GM12878 (cell line): Measurements from ENCODE around the gene BEST3.

Experiments
- EZH2 ChIP-seq: IDR thresholded peaks from 2 replicates; pipeline ENCODE4 v1.6.1; 2012; ENCODE audit warnings: low read depth, mild to moderate bottlenecking, control low read depth, inconsistent platforms, low read length, borderline replicate concordance; ENCODE audit not compliant: control insufficient read depth
- PAX8 ChIP-seq: fragments of 450-650 bp; IDR thresholded peaks from 2 replicates; pipeline ENCODE4 v1.6.1; 2017; ENCODE audit warnings: mild to moderate bottlenecking, moderate library complexity
- POLR2A ChIP-seq: IDR thresholded peaks from 2 replicates; pipeline ENCODE4 v1.6.1; 2011; ENCODE audit warnings: low read depth, mild to moderate bottlenecking, low read length
- ZBED1 ChIP-seq: IDR thresholded peaks from 2 replicates; pipeline ENCODE4 v1.6.1; 2016; ENCODE audit warnings: borderline replicate concordance
- TF ChIP-seq, protein P1 (sequence below): IDR thresholded peaks from 2 replicates; pipeline ENCODE4 v1.6.1; 2012; ENCODE audit warnings: low read length, inconsistent platforms
- TF ChIP-seq, protein P2 (sequence below): fragments of 450-650 bp; IDR thresholded peaks from 2 replicates; pipeline ENCODE4 v1.6.1; 2016; ENCODE audit warnings: mild to moderate bottlenecking

DNA sequence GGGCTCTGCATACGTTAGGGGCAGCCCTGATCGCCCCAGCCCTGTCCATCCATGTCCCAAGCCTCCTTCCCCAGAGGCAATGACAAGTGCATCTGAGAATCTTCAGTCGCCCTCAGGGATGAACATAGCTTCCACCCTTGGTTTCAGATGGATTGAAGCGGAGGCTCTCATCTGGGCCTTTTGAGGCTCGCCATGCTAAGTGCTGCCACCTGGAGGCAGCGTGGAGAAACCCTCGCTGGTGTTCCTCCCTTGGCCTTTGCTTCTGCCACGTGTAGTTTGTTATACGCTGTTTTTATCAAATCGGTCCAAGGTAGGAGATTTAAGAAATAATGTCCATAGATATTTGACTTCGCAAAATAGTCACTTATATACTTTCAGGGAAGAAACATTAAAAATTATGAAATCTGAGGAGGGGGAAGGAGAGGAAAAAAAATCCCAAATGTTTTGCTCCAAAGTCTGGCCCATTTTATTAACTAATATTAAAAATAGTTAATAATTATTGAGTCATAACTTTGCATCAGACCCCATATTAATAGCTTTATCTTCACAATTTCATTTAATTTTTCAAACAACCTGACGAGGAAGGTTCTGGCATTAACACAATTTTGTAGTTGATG lies 59.6 kb downstream of the BEST3 start:
- TF ChIP-seq ZBED1 (no peak), EZH2 (no peak), POLR2A (no peak), PAX8 (no peak)
- TF ChIP-seq, protein P1, sequence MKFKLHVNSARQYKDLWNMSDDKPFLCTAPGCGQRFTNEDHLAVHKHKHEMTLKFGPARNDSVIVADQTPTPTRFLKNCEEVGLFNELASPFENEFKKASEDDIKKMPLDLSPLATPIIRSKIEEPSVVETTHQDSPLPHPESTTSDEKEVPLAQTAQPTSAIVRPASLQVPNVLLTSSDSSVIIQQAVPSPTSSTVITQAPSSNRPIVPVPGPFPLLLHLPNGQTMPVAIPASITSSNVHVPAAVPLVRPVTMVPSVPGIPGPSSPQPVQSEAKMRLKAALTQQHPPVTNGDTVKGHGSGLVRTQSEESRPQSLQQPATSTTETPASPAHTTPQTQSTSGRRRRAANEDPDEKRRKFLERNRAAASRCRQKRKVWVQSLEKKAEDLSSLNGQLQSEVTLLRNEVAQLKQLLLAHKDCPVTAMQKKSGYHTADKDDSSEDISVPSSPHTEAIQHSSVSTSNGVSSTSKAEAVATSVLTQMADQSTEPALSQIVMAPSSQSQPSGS: no peak
- TF ChIP-seq, protein P2, sequence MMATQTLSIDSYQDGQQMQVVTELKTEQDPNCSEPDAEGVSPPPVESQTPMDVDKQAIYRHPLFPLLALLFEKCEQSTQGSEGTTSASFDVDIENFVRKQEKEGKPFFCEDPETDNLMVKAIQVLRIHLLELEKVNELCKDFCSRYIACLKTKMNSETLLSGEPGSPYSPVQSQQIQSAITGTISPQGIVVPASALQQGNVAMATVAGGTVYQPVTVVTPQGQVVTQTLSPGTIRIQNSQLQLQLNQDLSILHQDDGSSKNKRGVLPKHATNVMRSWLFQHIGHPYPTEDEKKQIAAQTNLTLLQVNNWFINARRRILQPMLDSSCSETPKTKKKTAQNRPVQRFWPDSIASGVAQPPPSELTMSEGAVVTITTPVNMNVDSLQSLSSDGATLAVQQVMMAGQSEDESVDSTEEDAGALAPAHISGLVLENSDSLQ: no peak
